ENCODE data around the gene MAPKAPK3.

GRCh38 chr3:50615190-50615589 lies 1.8 kb upstream of the MAPKAPK3 start:
- no peak for TF ChIP-seq EZH2 (IDR thresholded peaks at IDR 0.05; ENCODE audit: insufficient read depth, poor library complexity, severe bottlenecking)
- no peak for TF ChIP-seq EZH2phosphoT487 (IDR thresholded peaks at IDR 0.05; ENCODE audit: insufficient read depth, low read depth)

Measured in GM23248 (cell line).